ENCODE results near the gene CHURC1.

CHURC1 gene

DNA sequence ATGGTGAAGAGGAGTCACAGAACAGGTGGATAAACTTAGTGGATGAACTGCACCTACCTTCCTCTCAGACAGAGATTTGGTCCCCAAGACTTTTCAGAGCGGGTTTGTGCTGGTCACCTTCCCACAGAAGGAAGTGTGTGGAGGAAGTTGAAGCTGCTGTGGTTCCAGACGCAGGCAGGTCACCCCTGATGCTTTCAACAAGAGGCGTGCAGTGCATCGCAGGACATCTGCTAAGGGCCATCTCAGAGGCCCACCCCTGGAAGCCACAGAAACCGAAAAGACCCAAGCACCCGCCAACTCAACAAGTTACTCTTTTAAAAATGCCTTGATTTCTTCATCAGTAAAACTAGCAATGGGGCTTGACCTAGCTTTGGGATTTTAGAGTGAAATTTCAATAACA, 29.3 kb downstream of the CHURC1 start:
- DNase-seq (ENCODE audit: low read depth): no peak
- no peak overlapping the region for H3K4me3 ChIP-seq (ENCODE audit: low read depth, low read length)
- TF ChIP-seq, protein P1, sequence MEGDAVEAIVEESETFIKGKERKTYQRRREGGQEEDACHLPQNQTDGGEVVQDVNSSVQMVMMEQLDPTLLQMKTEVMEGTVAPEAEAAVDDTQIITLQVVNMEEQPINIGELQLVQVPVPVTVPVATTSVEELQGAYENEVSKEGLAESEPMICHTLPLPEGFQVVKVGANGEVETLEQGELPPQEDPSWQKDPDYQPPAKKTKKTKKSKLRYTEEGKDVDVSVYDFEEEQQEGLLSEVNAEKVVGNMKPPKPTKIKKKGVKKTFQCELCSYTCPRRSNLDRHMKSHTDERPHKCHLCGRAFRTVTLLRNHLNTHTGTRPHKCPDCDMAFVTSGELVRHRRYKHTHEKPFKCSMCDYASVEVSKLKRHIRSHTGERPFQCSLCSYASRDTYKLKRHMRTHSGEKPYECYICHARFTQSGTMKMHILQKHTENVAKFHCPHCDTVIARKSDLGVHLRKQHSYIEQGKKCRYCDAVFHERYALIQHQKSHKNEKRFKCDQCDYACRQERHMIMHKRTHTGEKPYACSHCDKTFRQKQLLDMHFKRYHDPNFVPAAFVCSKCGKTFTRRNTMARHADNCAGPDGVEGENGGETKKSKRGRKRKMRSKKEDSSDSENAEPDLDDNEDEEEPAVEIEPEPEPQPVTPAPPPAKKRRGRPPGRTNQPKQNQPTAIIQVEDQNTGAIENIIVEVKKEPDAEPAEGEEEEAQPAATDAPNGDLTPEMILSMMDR (conservative IDR thresholded peaks at IDR 0.05; ENCODE audit: low read depth, low read length): no peak

DNA sequence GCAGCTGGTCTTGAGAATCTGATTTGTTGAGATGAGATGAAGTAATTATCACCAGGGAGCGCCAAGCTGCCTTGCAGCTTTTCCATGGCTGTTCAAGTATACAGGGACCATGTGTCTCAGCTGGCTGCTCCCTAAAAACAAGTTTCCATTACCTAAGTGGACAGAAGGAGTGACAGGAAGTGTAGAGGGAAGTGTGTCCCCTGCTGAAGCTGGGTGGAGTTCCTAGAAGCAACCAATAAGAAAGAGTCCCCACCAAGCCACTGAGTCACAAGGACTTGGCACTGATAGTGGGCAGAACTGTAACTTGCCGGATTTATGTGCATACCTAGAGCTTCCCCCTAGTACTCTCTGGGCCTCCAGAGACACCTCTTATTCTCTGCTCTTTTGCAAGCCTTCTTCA, 29.8 kb downstream of the CHURC1 start:
- DNase-seq (ENCODE audit: low read depth): no peak
- H3K4me3 ChIP-seq (ENCODE audit: low read depth, low read length): no peak overlapping the region
- TF ChIP-seq, protein P1 (conservative IDR thresholded peaks at IDR 0.05; ENCODE audit: low read depth, low read length): no peak

DNA sequence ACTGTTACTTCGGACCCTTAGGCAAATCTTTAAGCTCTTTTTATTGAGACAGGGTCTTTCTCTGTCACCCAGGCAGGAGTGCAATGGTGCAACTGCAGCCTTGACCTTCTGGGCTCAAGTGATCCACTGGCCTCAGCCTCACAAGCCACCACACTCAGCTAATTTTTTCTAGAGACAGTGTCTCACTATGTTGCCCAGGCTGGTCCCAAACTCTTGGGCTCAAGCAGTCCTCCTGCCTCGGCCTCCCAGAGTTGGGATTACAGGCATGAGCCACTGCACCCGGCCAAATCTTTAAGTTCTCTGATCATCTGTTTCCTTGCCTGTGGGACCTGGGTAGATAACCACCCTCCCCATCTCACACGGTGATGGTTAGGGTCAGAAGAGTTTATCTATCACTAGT, 30.6 kb downstream of the CHURC1 start:
- DNase-seq (ENCODE audit: low read depth): no peak
- TF ChIP-seq, protein P1 (conservative IDR thresholded peaks at IDR 0.05; ENCODE audit: low read depth, low read length): no peak

DNA sequence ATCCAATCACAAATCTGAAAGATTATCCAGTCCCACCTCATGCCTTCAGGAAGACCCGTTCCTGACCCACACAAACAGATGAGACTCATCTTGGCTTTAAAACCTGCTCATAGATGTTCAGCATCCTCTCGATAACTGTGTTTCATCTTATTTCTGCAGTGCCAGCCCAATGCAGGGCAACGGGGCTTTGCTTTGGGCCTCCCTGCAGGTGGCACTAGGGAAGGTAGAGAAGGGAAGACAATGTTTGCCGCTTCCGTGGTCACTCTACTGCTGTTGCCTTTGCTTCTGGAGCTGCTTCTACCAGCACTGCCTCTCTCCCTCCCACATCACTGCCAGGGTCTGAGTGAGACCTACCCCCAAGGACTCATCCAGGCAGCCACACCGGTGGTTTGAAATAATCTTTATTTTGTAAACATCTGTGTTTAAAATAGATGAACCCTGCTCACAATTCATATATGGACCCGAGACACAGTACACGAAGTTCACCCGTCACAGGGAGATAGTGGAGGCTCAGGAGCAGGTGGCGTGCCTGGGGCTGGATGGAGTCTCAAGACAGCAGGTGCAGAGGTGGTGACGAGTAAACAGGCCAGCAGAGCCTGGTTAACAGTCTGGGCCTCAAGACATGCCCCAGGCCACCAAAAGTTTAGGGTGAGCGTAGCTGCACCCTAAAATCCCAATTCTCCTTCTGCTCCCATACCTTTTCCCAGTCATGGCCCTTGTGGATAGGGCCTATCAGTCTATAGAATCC, 31.4 kb downstream of the CHURC1 start:
- no peak for DNase-seq (ENCODE audit: low read depth)
- TF ChIP-seq, protein P1 (conservative IDR thresholded peaks at IDR 0.05; ENCODE audit: low read depth, low read length): no peak
- no peak overlapping the region for H3K4me3 ChIP-seq (ENCODE audit: low read depth, low read length)

More for the DNA sequence above, 30.6 kb downstream of the CHURC1 start:
- H3K4me3 ChIP-seq (ENCODE audit: low read depth, low read length): no peak overlapping the region

DNA sequence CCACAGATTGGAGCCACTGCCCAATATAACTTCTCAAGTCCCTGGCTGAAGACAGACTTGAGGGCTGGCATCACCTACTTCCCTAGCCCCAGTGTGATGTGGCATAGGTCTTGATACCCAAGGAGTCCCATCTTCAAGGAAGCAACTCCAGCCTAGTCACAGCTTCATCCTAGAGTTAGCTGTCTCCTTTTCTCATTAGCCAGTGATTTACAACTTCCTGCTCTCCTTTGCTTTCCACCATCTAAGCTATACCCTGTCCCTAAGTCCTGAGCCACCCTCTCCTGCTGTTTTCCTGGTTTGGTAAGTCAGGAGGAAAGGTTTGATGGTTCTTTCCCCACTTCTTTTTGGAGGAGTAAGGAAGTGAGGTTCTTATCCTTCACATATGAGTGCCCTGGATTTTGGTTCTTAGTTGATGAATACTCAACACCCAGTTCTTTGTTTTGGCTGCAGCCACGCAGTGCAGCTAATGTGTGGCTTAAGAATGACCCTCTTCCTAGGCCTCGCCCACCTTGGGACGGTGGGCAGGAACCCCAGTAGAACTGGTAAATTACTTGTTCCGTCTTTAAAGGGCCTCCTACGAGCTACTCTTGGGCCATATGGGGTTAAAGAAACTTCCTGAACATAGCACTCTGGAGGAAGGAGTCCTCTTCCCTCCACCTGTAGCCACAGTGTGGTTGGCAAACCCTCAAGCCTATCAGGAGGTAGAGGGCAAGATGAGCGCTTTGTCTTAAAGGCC, 32.2 kb downstream of the CHURC1 start:
- no peak overlapping the region for H3K4me3 ChIP-seq (ENCODE audit: low read depth, low read length)
- TF ChIP-seq, protein P1 (conservative IDR thresholded peaks at IDR 0.05; ENCODE audit: low read depth, low read length): no peak
- no peak for DNase-seq (ENCODE audit: low read depth)

DNA sequence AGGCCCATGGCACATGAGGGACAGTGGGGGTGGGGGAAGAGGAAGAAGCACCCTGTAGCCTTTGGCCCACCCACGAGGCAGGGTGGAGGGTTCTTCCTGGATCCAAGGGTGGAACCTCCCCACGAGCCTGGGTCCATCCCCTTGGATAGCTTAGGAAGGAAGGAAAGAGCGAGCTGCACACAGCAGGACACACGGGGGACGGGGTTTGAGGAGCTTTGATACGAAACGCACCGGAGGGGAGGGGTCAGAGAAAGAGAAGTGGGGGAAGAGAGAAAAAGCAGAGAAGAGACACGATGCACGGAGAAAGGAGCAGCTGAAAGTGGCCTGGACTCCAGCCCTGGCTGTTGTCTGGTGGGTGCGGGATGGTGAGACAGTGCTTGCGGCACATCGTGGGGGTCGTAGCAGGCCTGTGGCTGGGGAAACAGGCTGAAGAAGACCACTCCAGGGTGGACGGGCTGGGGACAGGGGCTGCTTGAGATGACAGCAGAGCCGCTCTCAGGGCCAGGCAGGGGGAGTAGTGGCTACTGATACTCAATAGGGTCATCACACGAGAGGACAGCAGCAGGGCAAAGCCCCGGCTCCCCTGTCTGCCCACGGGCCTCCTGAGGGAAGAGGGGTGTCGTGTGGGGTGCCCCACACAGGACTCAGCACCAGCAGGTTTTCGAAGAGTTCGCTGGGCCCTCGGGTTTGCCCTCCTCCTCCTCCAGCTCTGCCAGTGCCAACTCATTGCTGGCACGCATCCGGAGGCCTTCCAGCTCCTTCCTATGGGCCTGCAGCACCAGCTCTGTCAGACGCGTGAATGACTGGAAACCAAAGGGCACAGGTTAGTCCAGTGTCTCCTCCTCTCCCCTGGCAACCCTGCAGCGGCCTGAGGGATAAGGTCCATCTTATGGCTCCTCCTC, 33.7 kb downstream of the CHURC1 start:
- no peak overlapping the region for H3K4me3 ChIP-seq (ENCODE audit: low read depth, low read length)
- TF ChIP-seq, protein P1 (conservative IDR thresholded peaks at IDR 0.05; ENCODE audit: low read depth, low read length): no peak
- DNase-seq (ENCODE audit: low read depth): no peak
